GM12872 (cell line): ENCODE results near the gene HEPN1.

Source experiments
- TF ChIP-seq, protein P1 (sequence below): IDR thresholded peaks from 3 replicates; pipeline ENCODE4 v1.5.1; 2011; ENCODE audit warnings: low read depth, mild to moderate bottlenecking, low read length, moderate library complexity; ENCODE audit not compliant: insufficient read depth

HEPN1 gene

DNA sequence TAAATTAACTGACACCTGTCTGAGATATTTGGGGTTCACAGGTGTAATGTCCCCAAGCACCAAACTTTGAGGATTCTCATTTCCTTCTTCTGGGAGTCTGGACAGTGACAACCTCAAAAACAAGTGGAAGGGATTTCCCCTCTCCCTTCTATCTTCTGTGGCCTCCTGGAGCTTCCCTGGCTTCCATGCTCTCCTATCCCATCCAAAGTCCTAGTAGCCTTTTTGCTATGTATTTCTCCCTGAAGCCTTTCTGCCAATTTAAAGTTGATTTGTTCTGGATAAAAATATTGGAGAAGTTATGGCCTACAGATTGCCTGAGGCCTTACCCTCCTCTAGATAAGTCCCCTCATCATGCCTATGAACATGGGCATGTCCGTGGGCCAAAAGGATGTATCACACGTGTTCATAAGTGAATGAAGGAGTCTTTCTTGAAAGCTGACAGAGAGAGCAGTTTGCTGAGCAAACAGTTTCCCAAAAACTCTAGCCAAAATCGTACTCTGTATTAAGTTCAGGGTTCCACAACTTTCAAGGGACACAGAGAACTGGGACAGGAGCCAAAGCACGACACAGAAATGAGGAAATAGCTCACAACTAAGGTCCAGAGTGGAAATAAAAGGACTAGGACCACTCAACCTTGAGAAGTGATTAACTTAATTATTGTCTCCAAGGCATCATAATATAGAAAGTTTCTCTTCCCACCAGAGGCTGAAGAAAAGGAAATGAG lies 10.1 kb downstream of the HEPN1 start:
- TF ChIP-seq, protein P1, sequence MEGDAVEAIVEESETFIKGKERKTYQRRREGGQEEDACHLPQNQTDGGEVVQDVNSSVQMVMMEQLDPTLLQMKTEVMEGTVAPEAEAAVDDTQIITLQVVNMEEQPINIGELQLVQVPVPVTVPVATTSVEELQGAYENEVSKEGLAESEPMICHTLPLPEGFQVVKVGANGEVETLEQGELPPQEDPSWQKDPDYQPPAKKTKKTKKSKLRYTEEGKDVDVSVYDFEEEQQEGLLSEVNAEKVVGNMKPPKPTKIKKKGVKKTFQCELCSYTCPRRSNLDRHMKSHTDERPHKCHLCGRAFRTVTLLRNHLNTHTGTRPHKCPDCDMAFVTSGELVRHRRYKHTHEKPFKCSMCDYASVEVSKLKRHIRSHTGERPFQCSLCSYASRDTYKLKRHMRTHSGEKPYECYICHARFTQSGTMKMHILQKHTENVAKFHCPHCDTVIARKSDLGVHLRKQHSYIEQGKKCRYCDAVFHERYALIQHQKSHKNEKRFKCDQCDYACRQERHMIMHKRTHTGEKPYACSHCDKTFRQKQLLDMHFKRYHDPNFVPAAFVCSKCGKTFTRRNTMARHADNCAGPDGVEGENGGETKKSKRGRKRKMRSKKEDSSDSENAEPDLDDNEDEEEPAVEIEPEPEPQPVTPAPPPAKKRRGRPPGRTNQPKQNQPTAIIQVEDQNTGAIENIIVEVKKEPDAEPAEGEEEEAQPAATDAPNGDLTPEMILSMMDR, result no peak

GRCh38 chr11:124930799-124931198 lies 11.7 kb downstream of the HEPN1 start:
- TF ChIP-seq, protein P1, result no peak

GRCh38 chr11:124934862-124935547 lies 16.0 kb downstream of the HEPN1 start:
- TF ChIP-seq, protein P1, result no peak

GRCh38 chr11:124935548-124936514 lies 16.8 kb downstream of the HEPN1 start, which contains the start of gene HEPACAM:
TSS of gene HEPACAM (minus strand) at chr11:124936047. CDS start at chr11:124936006, 41 bp downstream.
- TF ChIP-seq, protein P1, result no peak

GRCh38 chr11:124937336-124937935 lies 18.4 kb downstream of the HEPN1 start:
- TF ChIP-seq, protein P1, result no peak

- TF ChIP-seq, protein P1, result no peak
These were observed 19.2 kb downstream of the HEPN1 start for GRCh38 chr11:124938206-124938765.

DNA sequence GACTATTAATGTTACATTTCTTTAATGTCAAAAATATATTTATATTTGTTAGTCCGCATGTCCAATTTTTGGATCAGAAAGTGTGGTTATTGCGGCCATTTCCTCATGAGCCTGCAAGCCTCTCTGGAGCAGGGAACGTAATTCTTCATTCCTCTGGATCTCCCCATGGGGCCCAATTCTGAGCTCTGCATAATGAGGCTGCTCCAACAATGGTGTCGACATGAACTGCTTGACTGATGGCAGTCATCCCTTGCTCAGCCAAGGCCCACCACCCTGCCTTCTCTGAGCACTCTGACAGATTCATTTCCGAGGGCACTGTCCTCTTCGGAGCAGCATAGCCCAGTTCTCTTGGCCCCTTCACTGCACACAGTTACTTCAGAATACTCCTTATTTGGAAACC lies 19.9 kb downstream of the HEPN1 start:
- TF ChIP-seq, protein P1, result no peak
